Stomach (tissue), 4 donors: Measurements from ENCODE around the gene PLCB1.

Experiments
- POLR2AphosphoS5 ChIP-seq, 3 donors: sonication (generic); formaldehyde crosslinking; IDR thresholded peaks; one replicate each; pipeline ENCODE4 v1.6.1; 2016; ENCODE audit warnings: antibody characterized with exemption in 3 of 3
- TF ChIP-seq, protein P1 (sequence below), 7 experiments: fragments of 450-650 bp in 4 of 7; fragments of 200-600 bp in 3 of 7; sonication (generic) in 3 of 7; IDR thresholded peaks; one replicate each; pipeline ENCODE4 v1.5.1; 2016 to 2019; ENCODE audit warnings: antibody characterized with exemption in 7 of 7, control low read depth in 2 of 7, mild to moderate bottlenecking in 1 of 7

DNA sequence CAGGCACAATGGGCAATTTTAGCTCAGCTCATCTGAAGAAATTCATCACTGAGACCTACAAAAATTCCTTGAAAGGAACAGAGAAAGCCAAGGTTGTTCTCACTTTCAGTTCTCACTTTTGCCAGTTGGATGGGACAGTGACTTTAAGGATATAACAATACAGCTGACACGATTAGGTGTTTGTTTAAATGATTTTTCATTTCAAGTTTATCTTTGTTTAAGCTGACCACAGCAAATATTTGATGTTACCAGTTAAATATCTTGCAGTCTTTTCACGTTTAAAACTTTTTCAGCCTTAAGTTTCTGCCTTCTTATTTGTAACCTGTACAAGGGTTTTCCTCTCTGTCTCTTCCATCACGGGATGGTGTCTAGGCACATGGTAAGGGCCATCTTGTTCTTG, 93.6 kb downstream of the PLCB1 start:
- TF ChIP-seq, protein P1, sequence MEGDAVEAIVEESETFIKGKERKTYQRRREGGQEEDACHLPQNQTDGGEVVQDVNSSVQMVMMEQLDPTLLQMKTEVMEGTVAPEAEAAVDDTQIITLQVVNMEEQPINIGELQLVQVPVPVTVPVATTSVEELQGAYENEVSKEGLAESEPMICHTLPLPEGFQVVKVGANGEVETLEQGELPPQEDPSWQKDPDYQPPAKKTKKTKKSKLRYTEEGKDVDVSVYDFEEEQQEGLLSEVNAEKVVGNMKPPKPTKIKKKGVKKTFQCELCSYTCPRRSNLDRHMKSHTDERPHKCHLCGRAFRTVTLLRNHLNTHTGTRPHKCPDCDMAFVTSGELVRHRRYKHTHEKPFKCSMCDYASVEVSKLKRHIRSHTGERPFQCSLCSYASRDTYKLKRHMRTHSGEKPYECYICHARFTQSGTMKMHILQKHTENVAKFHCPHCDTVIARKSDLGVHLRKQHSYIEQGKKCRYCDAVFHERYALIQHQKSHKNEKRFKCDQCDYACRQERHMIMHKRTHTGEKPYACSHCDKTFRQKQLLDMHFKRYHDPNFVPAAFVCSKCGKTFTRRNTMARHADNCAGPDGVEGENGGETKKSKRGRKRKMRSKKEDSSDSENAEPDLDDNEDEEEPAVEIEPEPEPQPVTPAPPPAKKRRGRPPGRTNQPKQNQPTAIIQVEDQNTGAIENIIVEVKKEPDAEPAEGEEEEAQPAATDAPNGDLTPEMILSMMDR (IDR thresholded peaks at IDR 0.05): no peak
- TF ChIP-seq POLR2AphosphoS5 (IDR thresholded peaks at IDR 0.05): no peak
